ENCODE measurements around the gene SGMS1.
"Not testable (repeated sequence)": the region's sequence is repeated elsewhere in the genome, so short reads cannot be mapped to it uniquely, and the experiment has no call there.

- TF ChIP-seq, protein P1, sequence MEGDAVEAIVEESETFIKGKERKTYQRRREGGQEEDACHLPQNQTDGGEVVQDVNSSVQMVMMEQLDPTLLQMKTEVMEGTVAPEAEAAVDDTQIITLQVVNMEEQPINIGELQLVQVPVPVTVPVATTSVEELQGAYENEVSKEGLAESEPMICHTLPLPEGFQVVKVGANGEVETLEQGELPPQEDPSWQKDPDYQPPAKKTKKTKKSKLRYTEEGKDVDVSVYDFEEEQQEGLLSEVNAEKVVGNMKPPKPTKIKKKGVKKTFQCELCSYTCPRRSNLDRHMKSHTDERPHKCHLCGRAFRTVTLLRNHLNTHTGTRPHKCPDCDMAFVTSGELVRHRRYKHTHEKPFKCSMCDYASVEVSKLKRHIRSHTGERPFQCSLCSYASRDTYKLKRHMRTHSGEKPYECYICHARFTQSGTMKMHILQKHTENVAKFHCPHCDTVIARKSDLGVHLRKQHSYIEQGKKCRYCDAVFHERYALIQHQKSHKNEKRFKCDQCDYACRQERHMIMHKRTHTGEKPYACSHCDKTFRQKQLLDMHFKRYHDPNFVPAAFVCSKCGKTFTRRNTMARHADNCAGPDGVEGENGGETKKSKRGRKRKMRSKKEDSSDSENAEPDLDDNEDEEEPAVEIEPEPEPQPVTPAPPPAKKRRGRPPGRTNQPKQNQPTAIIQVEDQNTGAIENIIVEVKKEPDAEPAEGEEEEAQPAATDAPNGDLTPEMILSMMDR (IDR thresholded peaks at IDR 0.05; ENCODE audit: poor library complexity, severe bottlenecking), result not testable (repeated sequence)
- not testable (repeated sequence) for TF ChIP-seq EZH2 (IDR thresholded peaks at IDR 0.05; ENCODE audit: borderline replicate concordance, insufficient read depth, low read length, poor library complexity, severe bottlenecking); POLR2AphosphoS5 (IDR thresholded peaks at IDR 0.05); EP300 (conservative IDR thresholded peaks at IDR 0.05; ENCODE audit: poor library complexity, severe bottlenecking)
- TF ChIP-seq, protein P2, sequence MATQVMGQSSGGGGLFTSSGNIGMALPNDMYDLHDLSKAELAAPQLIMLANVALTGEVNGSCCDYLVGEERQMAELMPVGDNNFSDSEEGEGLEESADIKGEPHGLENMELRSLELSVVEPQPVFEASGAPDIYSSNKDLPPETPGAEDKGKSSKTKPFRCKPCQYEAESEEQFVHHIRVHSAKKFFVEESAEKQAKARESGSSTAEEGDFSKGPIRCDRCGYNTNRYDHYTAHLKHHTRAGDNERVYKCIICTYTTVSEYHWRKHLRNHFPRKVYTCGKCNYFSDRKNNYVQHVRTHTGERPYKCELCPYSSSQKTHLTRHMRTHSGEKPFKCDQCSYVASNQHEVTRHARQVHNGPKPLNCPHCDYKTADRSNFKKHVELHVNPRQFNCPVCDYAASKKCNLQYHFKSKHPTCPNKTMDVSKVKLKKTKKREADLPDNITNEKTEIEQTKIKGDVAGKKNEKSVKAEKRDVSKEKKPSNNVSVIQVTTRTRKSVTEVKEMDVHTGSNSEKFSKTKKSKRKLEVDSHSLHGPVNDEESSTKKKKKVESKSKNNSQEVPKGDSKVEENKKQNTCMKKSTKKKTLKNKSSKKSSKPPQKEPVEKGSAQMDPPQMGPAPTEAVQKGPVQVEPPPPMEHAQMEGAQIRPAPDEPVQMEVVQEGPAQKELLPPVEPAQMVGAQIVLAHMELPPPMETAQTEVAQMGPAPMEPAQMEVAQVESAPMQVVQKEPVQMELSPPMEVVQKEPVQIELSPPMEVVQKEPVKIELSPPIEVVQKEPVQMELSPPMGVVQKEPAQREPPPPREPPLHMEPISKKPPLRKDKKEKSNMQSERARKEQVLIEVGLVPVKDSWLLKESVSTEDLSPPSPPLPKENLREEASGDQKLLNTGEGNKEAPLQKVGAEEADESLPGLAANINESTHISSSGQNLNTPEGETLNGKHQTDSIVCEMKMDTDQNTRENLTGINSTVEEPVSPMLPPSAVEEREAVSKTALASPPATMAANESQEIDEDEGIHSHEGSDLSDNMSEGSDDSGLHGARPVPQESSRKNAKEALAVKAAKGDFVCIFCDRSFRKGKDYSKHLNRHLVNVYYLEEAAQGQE (IDR thresholded peaks at IDR 0.05; ENCODE audit: borderline replicate concordance), result not testable (repeated sequence)
Measured at GRCh38 chr10:50425215-50425614, 198.5 kb downstream of the SGMS1 start.

Data from neural cell (in vitro differentiated cells).